GM21381 (cell line): ENCODE data around the gene AJUBA.
"Not testable (repeated sequence)": the region's sequence is repeated elsewhere in the genome, so short reads cannot be mapped to it uniquely, and the experiment has no call there.

Experiments used
- ATAC-seq: cut with Tn5 transposase; IDR thresholded peaks from one replicate; pipeline ENCODE4 v1.9.1; 2021; ENCODE audit warnings: mild to moderate bottlenecking, moderate library complexity; ENCODE audit not compliant: unreplicated experiment

AJUBA gene

GRCh38 chr14:22981090-22981875 is 1.1 kb downstream of the AJUBA start:
- no peak for ATAC-seq

DNA sequence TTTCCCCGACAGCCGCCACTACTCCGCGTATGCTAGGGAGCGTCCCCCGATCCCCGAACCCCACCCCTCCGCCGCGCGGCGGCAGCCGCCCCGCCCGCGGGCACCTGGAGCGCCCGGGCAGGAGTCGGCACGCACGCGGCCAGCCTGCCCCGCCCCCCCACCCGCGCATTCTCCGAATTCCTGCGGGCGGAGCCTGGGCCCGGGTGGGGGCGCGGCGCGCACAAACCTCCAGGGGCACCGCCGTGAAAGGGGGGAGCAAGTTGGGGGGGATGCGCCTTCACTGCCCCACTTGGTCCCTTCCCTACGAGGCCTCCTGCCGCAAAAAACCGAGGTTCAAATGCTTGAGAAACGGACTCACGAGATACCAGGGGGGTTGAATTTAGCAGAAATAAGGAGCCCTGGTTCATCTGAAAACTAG is 1.7 kb downstream of the AJUBA start:
- no peak for ATAC-seq

DNA sequence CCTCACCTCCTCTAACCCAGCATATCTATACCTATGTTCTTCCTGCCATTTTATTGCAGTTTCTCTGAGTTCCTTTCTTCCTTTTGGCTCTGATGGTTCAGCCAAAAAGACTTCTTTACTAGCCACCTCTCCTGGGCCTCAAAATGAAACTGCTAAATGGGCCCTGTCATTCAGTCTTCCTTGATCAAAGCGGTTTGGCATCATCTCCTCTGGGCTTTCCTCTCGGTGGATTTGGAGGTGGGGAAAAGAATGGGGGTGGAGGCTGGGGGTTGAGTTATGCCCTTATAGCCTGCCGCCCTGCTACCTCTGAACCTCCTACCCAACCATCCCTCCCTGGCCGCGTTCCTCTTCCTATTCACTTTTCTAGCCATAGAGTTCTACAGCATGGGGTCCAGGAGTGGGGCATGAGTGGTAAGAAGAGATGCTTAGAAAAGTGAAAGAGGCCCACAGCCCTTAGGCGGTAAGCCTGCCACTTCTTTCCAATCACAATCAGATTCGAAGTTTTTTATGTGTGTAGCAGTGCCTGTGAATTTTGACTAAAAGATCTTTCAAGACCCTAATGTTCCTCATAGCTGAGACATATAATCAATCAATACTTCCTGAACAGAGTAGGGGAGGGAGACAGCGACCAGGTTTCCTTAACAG is 2.5 kb downstream of the AJUBA start:
- no peak for ATAC-seq

GRCh38 chr14:22978981-22979671 is 3.2 kb downstream of the AJUBA start:
- no peak for ATAC-seq

- no peak for ATAC-seq
Measured at GRCh38 chr14:22978487-22978837, 3.9 kb downstream of the AJUBA start.

GRCh38 chr14:22977684-22978486 is 4.5 kb downstream of the AJUBA start:
- ATAC-seq = no peak

- no peak for ATAC-seq
Measured at GRCh38 chr14:22977434-22977683, 5.0 kb downstream of the AJUBA start.

GRCh38 chr14:22976620-22977433 is 5.5 kb downstream of the AJUBA start:
- no peak for ATAC-seq

DNA sequence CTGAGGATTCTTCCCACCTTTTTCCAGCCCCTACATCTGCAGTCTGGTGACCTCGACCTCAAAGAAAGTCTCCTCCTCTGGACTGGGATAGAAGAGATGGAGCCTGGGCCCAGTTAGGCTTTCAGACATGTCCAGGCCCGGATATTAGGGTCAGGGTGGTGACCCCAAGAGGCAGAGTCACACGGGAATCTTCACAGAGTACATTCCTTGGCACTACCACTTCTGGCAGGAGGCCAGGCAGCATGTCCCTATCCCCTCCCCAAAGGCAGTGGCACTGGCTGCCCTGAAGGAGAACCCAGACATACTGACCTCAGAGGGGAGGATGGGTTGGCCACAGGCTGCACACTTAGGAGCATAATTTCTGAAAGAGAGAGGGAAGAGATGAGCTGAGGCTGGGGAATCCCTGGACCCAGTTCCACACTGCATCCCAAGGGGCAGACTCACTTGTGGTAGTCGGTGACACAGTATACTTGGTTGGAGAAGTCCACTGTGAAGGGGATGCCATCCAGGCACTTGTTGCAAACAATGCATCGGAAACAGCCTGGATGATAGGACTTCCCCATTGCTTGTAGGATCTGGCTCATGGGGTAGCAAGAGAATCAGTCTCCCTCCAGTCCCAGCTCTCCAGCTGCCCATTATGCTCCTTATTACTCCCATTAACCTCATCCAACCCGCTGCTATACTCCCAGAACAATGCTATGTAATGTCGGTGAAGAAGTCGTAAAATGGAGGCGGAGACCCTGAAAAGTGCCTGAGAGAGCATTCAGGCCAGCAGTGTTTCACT is 7.6 kb downstream of the AJUBA start:
- no peak for ATAC-seq

GRCh38 chr14:22973217-22974032 is 8.9 kb downstream of the AJUBA start:
- ATAC-seq = no peak

DNA sequence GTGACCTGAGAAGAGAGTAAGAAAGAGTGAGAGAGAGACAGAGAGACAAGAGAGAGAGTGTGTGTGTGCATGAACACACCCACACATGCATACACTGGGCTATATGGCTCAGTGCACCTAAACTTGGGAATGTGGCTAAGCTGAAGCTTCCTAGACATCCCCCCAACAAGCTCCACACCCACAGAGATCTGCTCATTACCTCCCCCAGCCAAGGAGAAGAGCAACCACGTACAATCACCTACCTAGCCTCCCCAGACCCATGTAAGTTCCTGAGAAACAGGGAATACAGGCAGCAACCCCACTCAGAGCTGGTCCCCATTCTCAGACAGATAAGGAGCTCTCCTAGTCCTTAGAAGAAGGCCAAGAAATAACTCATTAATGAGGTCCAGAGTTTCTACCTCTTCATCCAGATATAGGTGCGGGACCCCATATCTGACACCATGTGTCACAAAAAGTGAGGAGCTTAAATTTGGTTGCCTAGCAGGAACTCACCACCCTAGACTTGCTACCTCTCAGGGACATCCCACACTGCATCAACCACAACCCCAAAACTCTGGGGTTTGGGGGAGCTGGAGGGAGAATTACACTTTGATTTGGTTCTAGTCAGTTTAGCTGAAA is 9.9 kb downstream of the AJUBA start:
- ATAC-seq = no peak

- no peak for ATAC-seq
Measured at GRCh38 chr14:22971152-22971551, 11.2 kb downstream of the AJUBA start.

GRCh38 chr14:22966783-22967269 is 15.5 kb downstream of the AJUBA start:
- ATAC-seq = no peak

GRCh38 chr14:22965916-22966782 is 16.2 kb downstream of the AJUBA start:
- ATAC-seq = not testable (repeated sequence)

GRCh38 chr14:22962061-22962676 is 20.2 kb downstream of the AJUBA start:
- ATAC-seq = no peak

DNA sequence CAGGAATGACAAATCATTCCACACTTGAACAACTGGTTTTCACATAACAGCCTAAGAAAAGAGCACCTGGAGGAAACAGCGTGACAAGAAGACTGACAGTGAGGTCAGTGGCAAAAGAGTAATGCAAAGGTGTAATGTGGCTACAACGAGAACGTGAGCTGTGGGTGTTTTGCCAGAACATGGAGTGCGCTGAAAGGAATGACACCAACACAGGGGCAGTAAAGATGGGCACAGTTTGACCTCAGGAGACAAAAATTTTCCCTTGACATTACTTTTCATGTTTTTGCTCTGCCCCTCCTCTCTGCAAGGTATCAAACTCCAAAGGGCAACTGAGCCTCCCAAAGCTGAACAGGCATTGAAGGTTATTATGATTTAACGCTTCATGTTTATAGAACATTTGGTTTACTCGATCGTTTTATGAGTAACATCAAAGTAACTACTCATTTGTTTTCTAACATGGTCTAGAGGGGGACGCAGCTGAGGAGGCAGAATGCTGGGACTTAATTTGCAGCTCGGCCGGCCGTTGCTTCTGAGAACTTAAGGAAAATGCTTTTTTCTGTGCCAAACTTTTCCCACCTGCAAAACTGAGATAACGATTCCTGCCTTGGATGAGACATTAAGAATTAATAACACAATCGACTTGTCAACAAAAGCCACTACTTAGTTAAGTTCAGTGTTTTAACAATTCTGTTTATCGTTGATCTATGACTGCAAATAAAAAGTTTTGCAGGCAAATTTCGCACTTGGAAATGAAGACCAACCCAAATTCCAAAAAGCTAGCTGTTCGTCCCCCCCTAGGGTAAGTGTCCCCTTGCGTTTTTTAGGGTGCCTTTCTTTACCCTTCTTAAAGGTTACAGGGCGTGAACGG is 26.4 kb downstream of the AJUBA start:
- no peak for ATAC-seq
